Measurements from ENCODE around the gene ANO2.

ANO2 gene

DNA sequence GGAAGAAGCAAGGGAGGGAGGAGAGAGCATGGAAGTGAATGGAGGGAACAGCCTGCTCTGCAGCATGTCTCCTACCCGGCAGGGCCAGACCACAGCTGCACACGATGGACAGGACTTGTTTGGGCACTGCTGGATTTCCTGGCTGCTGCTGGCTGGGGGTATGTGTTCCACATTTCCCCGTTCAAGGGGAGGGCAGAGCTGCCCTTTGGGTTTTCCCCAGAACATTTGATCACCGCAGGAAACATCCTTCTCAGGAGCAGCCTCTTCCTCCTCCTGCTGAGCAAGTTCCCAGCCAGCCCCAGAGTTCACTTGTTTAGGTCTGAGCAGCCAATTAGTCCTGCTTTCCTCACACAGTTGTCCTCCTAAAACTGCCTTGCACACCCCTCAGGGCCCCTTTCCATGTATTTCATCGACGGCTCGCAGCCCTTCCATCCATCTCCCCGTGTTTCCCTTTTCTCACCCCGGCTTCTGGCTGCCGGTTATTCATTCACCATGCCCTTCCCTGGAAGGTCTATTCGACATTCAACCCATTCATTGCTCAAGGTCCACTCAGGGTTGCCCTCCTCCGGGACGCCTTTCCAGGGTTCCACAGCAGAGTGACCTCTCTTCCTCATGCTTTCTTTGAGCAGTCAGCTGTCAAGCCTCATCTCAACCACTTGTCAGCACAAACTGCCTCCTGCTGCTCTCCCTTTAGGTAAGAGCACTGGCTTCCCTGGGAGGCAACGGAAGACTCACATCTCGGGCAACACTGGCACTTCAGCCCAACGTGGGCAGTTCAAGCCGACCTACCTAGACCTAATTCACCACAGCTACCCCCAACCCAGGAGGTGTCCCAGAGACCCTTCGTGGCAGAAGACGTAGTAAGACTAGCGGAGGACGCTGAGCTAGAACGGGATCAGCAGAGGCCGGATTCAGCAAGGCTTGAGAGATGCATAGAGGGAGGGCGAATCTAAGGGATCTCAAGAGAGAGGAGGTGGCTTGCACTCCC, 20.1 kb upstream of the ANO2 start:
- DNase-seq (ENCODE audit: low spot score): no peak

DNA sequence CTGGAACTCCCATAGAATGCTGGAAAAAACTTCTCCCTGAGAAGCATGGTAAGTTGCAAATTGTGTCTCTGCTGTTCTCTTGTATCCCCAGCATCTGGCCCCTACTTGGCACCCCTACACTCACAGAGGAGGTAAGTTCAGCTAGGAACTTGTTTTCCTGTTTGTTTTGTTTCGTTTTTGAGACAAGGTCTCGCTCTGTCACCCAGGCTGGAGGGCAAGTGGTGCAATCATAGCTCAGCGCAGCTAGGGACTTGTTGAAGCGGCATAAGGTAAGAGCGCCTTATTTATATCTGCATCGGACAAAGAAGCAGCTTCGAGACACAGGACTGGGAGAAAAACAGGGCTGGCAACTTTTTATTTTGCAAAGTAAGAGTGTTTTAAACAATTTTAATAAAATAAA, 18.5 kb upstream of the ANO2 start:
- no peak for DNase-seq (ENCODE audit: low spot score)

DNA sequence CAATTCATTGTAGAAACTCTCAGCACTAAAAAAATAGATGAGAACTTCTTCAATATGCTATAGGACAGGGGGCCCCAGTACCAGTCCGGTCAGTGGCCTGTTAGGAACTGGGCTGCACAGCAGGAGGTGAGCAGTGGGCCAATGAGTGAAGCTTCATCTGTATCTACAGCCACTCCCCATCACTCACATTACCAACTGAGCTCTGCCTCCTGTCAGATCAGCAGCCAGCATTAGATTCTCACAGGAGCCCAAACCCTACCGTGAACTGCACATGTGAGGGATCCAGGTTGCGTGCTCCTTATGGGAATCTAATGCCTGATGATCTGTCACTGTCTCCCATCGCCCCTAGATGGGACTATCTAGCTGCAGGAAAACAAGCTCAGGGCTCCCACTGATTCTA, 15.7 kb upstream of the ANO2 start:
- no peak for DNase-seq (ENCODE audit: low spot score)

DNA sequence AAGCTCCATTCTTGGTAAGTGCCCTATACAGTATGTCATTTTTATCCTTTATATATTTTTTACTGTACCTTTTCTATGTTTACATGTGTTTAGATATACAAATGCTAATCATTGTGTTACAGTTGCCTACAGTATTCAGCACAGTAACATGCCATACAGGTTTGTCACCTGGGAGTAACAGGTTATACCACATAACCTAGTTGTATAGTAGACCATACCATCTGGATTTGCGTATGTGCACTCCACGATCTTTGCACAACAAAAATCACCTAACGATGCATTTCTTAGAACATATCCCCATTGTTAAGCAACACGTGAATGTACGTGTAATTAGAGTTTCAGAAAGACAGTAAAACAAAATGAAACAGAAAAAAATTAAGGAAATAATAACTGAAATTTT, 11.9 kb upstream of the ANO2 start:
- no peak for DNase-seq (ENCODE audit: low spot score)

DNA sequence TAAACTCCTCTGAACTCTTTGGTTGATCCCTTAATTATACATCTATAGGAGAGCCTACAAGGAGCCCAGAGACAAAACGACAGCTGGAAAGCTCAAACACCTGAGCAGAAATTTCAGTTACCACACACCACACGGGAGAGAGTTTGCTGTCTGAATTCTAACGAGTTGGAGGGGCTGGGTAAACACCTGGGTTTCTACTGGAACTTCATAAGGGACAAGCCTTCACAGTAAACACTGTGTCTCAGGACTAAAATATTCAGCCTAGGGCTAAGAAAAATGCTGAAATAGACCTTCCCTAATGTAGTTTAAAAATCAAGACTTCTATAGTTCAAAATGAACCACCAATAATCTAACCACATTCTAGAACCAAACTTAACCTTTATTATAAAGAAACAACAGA, 9.6 kb upstream of the ANO2 start:
- DNase-seq (ENCODE audit: low spot score): no peak

DNA sequence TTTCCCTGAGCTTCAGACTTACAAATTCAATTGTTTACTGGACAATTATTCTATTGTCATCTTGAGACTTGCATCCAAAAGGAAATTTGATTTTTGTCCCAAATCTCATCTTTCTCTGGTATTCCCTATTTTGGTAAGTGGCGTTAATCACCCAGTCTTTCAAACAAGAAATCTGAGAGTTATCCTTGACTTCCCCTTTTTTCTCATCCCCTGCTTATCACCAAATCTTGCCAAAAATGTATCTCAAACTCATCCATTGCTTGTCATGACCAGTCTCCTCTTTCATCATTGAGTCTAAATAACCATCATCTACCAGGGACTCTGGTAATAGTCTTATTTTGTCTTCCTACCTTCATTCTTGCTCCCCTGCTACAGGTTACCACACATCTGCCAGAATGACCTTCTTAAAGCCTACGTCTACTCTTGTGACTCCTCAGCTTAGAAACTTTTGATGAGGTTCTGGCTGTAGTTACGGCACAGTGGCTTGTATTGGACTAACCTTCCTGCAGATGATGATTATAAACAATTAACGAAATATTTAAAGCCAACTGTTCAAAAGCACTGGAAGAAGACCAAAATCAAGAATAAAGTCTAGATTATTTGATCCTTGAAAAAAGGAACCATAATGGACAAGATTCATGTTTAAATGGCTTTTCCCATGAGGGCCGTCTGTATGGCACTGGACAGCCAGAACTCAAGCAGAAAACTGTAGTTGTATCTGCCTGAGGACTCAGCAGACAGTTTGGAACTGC, 9.0 kb upstream of the ANO2 start:
- DNase-seq (ENCODE audit: low spot score): no peak

DNA sequence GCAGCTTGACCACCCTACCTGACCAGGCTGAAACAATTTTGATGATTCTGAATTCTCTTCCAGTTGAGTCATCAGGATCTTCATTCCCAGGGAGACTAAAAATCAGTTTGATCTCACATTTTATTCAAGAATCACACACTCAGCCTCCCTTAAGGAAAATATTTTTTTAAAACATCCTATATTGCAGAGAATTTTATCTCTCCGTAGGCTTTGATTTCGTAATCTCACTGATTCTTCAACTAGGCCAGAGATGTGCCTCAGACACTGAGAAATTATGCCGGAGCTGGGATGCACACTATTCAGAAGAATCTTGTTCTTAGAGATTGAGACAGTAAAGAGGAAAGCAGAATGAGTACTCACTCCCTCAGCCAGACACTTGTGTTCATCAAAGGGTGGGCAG, 7.0 kb upstream of the ANO2 start:
- DNase-seq (ENCODE audit: low spot score): no peak

DNA sequence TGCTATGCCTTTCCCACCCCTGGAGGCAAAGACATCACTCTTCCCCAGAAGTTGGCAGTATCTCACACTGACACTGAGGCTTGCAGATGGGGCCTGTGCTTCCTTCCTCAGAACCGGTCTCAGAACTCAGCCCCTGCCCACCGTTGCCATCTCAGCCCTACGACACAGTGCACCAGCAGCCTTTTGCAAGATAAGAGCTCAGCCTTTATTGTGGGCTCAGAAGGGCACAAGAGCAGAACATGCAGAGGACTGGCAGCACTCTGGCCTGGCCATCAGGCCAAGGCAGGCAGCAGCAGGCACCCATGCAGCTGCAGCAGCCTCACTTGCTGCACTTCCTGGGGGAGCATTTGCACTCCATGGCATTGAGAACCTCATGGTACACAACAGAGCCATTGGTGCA, 3.6 kb upstream of the ANO2 start:
- no peak for DNase-seq (ENCODE audit: low spot score)

DNA sequence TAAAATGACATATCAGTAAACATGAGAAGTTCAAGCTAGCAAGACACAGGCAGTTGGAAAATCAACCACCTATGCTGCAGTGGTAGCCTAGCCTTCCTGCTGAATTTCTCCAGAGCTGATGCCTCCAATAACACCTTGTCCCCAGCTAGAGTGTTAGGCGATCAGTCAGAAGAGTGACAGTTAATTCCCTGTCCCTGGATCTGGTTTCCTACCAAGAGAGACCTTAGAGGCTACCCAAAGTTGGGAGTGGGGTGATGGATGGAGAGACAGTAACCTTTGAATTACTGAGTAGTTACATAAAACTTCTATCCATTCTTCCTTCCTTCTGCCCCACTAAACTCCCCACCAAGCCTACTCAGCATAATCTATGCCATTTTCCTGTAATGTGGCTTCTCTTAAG, 1.9 kb upstream of the ANO2 start:
- no peak for DNase-seq (ENCODE audit: low spot score)

DNA sequence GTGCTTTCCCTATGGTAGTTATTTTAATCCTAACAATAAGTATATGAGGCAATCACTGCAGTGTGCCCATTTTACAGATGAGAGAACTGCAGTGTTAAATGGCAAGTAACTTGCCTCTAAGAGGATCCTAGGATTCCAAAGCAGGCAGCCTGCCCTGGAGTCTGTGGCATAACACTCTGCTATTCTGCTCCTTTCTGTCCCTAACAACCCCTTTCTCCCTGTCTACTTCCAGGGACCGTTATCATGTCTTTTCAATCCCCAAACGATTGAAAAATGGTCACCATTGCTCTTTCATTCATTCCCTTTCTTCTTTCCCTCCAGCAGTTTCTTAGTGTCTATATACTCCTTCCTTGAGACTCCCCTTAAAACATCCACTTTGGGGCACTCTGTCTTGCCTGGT, 1.3 kb upstream of the ANO2 start:
- no peak for DNase-seq (ENCODE audit: low spot score)

DNA sequence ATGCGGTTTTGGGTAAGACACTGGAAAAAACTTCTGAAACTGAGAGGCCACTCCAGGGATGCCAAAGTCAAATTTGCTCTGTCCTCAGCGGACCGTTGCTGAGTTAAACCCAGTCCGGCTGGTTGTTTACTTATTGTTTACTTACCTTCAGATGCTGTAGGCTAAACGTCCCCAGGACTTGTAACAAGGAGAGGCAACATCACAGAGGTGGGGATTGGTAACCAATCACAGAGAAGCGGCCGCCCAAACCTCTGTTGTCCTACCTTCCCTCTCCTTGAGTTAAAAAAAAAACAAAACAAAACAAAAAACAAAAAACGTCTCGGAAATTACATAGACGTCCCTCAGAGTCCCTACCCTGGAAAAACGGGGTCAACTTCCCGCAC, 380 bp downstream of the ANO2 start:
- DNase-seq (ENCODE audit: low spot score): no peak

DNA sequence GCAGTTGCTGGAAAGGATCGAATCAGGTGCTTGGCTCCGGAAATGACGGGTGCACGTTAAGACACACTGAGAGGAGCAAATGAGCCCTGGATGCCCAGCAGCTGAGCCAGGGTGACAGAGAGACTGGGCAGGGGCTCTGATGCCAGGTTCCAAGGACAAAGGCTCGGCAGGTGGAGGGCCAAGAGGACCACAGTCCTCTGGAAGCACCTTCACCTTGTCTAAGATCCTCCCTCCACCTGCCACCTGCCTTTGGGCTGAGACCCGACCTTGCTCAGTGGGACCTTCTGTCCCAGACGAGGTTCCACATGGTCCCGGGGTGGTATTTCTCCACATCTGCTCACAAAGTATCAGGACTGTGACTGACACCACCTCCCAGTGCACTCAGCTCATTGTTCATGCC, 1.0 kb downstream of the ANO2 start:
- DNase-seq (ENCODE audit: low spot score): no peak

DNA sequence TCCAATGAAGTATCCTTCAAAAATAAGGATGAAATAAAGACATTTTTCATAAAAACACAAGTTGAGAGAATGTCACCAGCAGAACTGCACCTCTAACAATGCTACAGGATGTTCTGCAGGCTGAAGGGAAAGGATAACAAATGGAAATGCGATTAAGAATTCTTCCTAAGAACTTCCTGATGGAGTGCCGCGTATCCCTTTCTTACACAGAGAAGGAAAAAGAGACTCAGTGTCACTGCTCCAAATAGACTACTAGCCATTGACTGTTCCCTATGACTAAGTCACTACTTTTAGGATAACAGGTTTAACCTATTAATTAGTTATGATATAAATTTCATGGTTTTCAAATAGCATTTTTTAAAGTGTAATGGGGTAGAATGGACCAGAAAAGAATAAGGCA, 3.2 kb downstream of the ANO2 start:
- DNase-seq (ENCODE audit: low spot score): no peak

DNA sequence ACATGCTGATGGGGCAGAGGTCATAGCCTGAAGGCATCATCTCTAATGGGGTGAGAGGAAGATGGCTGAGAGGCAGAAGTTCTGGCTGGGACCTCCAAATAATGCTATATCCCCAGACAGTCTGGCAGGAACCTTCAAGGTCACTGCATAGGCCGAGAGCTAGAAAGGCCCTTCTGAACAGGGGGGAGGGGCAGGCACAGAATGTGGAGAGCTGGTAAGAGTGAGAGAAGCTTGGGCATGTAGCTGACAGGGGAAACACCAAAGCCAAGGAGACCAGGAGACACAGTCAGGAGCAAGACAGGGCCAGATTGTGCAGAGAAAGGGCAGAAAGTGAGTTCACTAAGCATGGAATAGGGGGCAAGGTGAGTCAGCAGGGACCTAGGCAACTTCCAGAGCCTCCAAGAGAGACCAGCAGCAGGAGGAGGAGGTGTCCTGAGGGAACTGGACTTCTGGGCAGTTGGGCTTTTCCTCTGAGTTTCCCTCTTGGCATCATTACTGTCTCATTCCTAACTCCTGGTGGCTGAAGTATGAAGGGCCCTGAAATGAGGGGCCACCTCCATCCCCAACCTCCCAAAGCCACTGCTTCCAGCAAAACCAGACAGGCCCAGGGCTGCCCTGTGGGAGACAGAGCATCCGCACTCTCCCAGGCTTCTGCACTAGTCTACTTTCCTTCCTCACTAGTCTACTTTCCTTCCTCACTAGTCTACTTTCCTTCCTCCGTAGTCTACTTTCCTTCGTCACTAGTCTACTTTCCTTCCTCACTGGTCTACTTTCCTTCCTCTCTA, 17.1 kb downstream of the ANO2 start:
- DNase-seq (ENCODE audit: low spot score): no peak

DNA sequence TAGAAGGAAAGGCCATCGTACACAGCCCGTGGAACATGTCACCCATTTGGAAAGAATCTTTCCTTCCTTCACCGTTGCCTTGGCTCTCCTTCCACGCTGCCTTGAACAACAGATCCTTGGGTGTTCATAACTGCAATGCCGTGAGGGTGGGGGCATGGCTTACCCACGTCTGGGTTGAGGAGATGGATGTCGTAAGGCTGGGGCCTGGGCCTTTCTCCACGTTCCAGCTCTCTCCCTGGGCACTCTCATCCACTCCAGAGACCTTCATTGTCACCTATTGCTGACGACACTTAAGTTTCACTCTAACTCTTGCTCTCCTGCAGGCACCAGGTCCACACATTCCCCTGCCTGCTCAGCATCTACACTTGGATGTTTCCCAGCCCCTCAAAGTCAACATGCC, 19.4 kb downstream of the ANO2 start:
- DNase-seq (ENCODE audit: low spot score): no peak

DNA sequence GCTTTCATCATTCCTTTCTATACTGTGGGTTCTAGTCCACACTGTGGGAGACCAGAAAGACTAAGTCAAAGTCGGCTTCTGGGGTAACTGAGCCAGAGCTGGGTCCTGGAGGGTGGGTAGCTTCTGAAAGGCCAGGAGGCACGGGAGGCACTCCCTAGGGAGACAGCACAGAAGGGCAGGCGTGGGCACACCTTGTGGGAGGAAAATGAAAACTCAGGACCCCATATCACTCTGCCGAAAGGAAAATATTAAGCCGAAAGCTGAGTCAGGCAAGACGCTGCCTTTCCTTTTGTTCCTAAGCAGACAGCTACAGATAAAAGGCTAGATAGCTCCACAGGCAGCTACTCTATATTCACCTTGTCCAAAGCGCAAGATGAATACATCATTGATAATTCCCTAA, 20.7 kb downstream of the ANO2 start:
- DNase-seq (ENCODE audit: low spot score): no peak

DNA sequence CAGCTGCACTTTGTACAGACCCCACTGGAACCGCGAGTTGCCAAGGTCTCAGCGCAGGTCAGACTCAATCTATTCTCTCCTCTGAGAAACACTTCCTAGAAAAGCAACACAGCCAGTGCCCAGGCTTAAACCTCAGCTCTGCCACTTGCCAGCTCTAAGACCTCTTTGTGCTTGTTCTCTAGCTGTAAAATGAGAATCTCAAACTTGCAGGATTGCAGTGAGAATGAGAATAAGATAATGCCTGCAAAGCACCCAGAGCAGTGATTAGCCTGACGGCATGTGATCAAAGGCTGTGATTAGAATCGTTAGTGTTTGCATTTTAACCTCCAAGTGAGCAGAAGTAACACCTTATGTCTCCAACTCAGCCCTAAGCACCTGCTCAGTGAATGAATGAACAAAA, 21.3 kb downstream of the ANO2 start:
- DNase-seq (ENCODE audit: low spot score): no peak

DNA sequence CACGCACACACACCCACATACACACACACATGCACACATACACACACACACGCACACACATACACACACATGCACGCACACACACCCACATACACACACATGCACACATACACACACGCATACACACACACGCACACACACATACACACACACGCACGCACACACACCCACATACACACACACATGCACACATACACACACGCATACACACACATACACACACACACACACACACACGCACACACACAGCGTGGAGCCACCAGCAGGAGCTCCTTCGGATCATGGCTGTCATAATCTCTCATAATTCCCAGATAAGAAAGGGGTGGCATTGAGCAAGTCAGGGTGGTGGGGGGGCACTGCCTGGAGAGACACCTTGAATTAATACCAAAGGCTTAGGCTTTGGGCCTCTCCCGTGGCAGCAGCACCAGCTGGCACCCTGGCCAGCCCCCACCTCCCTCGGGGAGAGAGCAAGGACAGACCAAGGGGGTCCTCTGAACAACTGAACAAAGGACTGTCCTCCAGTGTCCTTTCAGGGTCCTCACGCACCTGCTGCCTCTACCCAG, 21.9 kb downstream of the ANO2 start:
- no peak for DNase-seq (ENCODE audit: low spot score)

DNA sequence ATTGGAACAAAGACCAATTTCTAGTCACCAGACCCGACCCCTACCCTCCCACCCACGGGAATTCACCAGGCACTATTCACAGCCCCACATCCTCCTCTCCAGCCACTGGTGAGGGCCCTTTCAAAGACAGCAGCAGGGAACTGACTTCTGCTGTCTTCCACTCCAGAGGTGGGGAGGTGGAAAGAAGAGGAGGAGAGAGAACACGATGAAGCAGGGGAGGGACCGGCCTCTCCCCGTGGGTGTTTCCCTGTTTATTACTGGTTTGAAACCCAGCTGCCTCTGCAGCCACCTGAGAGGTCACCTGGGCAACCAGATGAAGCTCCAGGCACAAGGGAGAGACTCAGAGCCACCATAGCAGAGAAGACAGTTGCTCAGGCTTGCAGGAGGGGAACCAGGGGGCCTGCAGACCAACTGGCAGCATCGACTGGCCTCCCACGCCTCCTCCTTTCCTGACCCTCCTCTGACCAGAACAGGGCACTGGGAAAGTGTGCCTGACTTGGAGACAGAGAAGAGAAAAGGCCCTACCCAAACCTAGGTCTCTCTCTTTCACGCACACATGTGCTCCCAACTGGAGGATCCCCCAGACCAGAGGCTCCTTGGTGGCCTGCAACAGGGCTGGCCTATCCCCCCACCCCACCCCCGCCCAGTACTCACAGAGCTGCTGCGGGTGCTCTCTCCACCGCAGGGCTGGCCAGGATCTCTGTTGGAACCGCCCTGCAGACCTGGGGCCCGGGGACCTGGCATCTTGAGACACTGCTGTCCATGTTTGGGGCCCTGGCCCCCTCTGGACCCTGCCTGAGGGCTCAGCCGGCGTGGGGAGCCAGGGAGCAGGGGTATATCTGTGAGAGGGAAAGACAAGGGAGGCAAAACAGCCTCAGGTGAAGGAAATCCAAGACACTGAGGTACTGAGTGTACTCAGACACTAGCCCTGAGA, 22.8 kb downstream of the ANO2 start:
- DNase-seq (ENCODE audit: low spot score): no peak

DNA sequence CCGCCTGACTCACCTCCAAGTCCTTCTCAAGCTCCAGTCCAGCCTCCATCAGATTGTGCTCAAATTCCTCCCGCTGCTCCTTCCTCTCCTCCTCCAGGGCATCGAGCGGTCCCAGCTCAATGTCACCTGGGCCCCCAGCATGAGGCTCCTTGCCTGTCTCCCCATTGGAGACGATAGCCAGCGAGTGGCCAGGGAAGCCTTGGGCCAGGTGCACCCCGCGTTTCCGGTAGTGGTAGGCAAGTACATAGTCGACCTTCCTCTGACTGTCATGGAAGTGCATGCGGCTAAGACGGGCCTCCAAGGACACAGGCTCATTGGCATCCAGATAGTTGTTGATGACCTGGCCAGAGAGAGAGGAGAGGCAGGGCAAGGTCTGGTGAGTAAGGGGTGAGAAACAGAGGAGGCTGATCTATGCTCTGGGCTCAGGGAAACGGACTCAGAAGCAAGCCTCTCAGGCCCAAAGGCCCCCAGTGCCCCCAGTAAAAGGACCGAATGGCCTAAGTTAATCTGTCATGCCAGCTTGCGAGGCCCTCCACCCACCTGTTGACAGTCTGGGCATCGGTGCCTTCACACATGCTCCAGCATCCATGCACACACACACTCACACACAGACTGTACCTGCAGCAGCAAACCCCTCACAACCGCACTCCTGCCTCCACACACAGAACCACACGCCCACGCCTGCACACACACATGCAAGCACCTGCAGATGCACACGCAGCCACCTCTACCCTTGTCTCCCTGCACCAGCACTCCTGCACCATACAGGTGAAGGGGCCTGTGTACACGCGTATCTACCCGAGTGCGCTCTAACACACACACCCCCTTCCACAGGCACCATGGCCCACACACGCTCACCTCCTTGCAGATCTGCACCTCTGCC, 23.8 kb downstream of the ANO2 start:
- no peak for DNase-seq (ENCODE audit: low spot score)

Measured in hematopoietic multipotent progenitor cell treated with erythropoietin and hydrocortisone succinate and interleukin-3 and kit ligand, for 17 days (in vitro differentiated cells).